GM21825 (cell line): ENCODE measurements around the gene FOXJ1.

Source experiments
- ATAC-seq: cut with Tn5 transposase; IDR thresholded peaks from one replicate; pipeline ENCODE4 v1.9.1; 2021; ENCODE audit warnings: mild to moderate bottlenecking, moderate library complexity; ENCODE audit not compliant: unreplicated experiment

Gene FOXJ1

GRCh38 chr17:76092526-76093413 is 48.3 kb downstream of the FOXJ1 start:
- ATAC-seq, result no peak

GRCh38 chr17:76091526-76092286 is 49.3 kb downstream of the FOXJ1 start:
- ATAC-seq, result no peak

GRCh38 chr17:76090517-76091129 is 50.4 kb downstream of the FOXJ1 start:
- ATAC-seq, result no peak

- ATAC-seq, result no peak
These were observed 51.1 kb downstream of the FOXJ1 start for GRCh38 chr17:76089680-76090516.

- ATAC-seq, result no peak
These were observed 52.0 kb downstream of the FOXJ1 start for GRCh38 chr17:76088868-76089576.

GRCh38 chr17:76088041-76088867 is 52.8 kb downstream of the FOXJ1 start:
- ATAC-seq, result no peak

- no peak for ATAC-seq
These were observed 53.5 kb downstream of the FOXJ1 start for GRCh38 chr17:76087531-76087930.

- ATAC-seq, result no peak
These were observed 54.7 kb downstream of the FOXJ1 start for GRCh38 chr17:76086384-76086783.
